Gastroesophageal sphincter (tissue), 3 donors: ENCODE data around the gene PUM1.

ENCODE experiments used
- CTCF ChIP-seq, 4 experiments: fragments of 200-600 bp in 2 of 4; fragments of 450-650 bp in 2 of 4; sonication (generic) in 1 of 4; IDR thresholded peaks; one replicate each; pipeline ENCODE4 v1.5.1; 2017 to 2019; ENCODE audit warnings: antibody characterized with exemption in 4 of 4, mild to moderate bottlenecking in 2 of 4, moderate library complexity in 2 of 4
- EP300 ChIP-seq: sonication (generic); formaldehyde crosslinking; IDR thresholded peaks from one replicate; pipeline ENCODE4 v1.6.1; 2017; ENCODE audit warnings: antibody characterized with exemption, mild to moderate bottlenecking
- POLR2A ChIP-seq, 2 donors: fragments of 450-650 bp; IDR thresholded peaks; one replicate each; pipeline ENCODE4 v1.6.1; 2017; ENCODE audit warnings: antibody characterized with exemption in 2 of 2, mild to moderate bottlenecking in 2 of 2, moderate library complexity in 1 of 2

GRCh38 chr1:30905403-30905802 lies 160.1 kb downstream of the PUM1 start:
- TF ChIP-seq CTCF (IDR thresholded peaks at IDR 0.05), result no peak
- TF ChIP-seq EP300, result no peak
- no peak for TF ChIP-seq POLR2A (IDR thresholded peaks at IDR 0.05)
